GM10248 (cell line): Measurements from ENCODE around the gene IL17RD.

ENCODE experiments used
- CTCF ChIA-PET: fragments of 300-600 bp; sonication (Branson Sonifier 250); formaldehyde crosslinking; extraction: SDS; loops from one replicate; lab custom pipeline; 2021; ENCODE audit warnings: antibody characterized with exemption; lab: Yijun Ruan, JAX
- POLR2A ChIA-PET: fragments of 350-650 bp; sonication (Branson Sonifier 250); formaldehyde crosslinking; extraction: SDS; loops from one replicate; lab custom pipeline; 2020; ENCODE audit warnings: antibody characterized with exemption; lab: Yijun Ruan, JAX
- DNase-seq: peaks from one replicate; pipeline ENCODE4 v3.0.0; 2012; ENCODE audit errors: extremely low spot score
- TF ChIP-seq, protein P1 (sequence below): IDR thresholded peaks from 2 replicates; pipeline ENCODE4 v1.5.1; 2012; ENCODE audit warnings: mild to moderate bottlenecking, low read depth; ENCODE audit errors: extremely low read depth, missing control alignments, control extremely low read depth

Gene IL17RD

DNA sequence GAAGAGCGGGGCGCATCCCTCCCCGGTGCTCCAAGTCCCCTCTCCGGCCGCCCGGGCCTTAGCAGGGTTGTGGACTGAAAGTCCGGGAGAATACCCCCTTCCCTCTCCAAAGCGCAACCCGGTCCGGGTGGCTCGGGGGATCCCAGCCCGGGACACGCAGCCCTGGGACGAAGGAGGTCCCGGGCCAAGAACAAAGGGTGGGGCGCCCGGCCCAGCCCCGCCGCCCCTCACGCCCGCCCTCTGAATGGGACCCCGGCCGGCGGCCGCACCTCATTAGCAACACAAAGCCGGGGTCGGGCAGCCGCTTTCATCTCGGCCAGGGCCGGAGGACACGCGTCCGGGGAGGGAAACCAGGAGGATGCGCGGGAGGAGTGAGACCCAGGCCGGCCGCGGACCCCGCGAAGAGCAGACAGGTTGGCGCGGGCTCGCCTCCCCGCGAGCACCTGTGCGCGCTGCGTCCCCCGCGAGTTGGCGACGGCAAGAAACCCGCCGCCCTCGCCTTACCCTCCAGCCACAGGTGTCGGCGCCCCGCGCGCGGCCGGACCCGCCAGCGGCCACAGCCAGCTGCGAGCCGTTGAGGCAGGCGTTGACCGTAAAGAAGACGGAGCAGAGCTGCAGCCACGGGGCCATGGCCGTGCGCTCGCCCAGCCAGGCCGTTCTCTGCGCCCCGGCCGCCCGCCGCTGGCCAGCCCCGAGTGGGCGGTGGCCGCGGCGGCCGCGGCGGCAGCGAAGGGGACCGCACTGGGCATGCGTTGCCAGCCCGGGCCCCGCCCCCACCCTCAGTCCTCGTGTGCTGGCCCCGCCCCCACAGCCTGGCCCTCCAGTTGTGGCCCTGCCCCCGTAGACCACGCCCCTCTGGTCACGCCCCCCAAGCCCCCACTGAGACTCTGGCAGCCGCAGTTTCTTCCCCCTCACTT, at the start of gene IL17RD:
TSS of gene IL17RD (minus strand) at position 697 of the 917 bp plus-strand sequence. CDS start at position 630, 67 bp downstream.
- ChIA-PET POLR2A (interaction anchor here (0.5 kb wide), 1 partner anchor 71 kb away, joined by 3 read pairs; no protein-coding TSS in a partner anchor), CTCF (interaction anchor here (1.7 kb wide), 1 partner anchor 10 kb away, joined by 5 read pairs; no protein-coding TSS in a partner anchor)
- TF ChIP-seq, protein P1, sequence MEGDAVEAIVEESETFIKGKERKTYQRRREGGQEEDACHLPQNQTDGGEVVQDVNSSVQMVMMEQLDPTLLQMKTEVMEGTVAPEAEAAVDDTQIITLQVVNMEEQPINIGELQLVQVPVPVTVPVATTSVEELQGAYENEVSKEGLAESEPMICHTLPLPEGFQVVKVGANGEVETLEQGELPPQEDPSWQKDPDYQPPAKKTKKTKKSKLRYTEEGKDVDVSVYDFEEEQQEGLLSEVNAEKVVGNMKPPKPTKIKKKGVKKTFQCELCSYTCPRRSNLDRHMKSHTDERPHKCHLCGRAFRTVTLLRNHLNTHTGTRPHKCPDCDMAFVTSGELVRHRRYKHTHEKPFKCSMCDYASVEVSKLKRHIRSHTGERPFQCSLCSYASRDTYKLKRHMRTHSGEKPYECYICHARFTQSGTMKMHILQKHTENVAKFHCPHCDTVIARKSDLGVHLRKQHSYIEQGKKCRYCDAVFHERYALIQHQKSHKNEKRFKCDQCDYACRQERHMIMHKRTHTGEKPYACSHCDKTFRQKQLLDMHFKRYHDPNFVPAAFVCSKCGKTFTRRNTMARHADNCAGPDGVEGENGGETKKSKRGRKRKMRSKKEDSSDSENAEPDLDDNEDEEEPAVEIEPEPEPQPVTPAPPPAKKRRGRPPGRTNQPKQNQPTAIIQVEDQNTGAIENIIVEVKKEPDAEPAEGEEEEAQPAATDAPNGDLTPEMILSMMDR: no peak
- peak; percentile 88 for DNase-seq

DNA sequence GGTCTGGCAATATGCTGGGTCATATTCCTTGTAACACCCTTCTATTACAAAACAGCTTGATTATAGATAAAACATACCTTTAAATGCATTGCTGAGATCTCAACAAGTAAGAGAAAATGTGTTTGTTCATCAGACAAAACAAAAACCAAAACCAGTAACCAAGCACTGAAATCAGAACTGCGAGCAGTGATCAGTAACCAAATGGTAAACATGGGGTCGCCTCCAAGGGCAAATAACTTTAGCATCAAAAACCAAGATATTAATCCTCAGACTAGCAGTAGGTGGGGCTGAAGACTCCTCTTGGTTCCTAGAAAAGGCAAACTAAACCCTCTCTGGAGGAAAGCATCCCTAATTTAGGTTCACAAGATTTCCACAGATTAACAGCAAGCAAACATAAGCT, 41.3 kb upstream of the IL17RD start:
- TF ChIP-seq, protein P1: no peak
- ChIA-PET CTCF (interaction anchor here (1.0 to 2.0 kb wide), 4 partner anchors 15 to 229 kb away, joined by 3 to 6 read pairs (median 4); no protein-coding TSS in a partner anchor), POLR2A (no interaction called here)
- no peak for DNase-seq

DNA sequence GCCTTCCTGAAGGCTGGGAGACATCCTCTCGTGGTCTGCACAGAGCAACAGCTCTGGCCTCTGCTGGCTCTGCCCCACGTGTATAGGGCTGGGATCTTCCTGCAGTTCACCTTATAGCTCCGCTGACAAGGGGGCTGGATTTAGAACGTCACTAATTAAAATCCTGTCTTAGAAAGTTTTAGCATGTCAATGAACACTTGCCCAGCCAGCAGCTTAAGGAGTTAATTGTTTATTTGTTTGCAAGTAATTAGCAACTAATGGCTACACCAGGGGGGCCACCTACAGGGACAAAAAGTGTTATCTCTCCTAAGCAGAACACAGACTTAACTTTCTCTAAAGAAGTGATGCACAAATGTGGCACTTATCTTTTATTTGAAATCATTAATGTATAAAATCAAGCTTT, 34.7 kb upstream of the IL17RD start, which contains the start of gene HESX1:
TSS of gene HESX1 (minus strand) at position 84 of the 403 bp plus-strand sequence. CDS start at position 24, 60 bp downstream.
- DNase-seq: no peak
- ChIA-PET POLR2A (no interaction called here), CTCF (interaction anchor here (1.0 to 2.1 kb wide), 4 partner anchors 10 to 198 kb away, joined by 3 to 5 read pairs (median 4); partner anchors contain the start of gene APPL1)
- TF ChIP-seq, protein P1: no peak

DNA sequence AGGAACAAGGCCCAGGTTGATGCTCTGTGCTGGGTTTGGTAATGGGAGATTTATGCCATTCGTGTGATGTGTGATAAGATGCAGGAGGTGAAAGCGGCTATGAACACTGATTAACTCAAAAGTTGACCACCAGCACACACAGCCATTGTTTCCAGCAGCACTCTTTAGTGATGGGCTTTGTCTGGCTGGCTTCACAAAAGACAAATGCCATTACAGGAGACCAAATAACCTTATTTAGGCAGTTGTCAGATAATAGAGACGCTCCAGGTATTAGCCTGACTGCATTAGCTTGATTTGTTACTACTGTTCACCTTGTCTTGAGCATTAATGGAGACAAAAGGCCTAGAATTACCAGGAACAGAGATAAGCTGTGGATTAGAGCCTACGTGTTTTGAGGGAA, 29.5 kb upstream of the IL17RD start:
- CTCF ChIA-PET: interaction anchor here (4.4 kb wide), 1 partner anchor 16 kb away, joined by 13 read pairs; no protein-coding TSS in a partner anchor
- TF ChIP-seq, protein P1: no peak
- no peak for DNase-seq
- POLR2A ChIA-PET: no interaction called here

DNA sequence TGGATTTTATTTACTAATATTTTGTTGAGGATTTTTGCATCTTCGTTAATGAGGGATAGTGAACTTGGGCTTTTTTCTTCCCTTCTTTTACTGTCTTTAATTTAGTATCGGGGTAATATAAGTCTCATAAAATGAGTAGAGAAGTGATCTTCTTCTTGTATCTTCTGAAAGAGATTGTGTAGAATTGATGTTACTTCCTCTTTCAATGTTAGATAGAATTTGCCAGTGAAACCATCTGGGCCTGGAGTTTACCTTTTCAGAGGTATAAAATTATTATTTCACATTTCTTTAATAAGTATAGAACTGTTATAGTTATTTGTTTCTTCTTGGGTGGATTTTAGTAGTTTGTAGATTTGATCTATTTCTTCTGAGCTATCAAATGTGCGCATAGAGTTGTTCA, 26.9 kb upstream of the IL17RD start:
- ChIA-PET CTCF (interaction anchor here (4.4 kb wide), 1 partner anchor 13 kb away, joined by 13 read pairs; no protein-coding TSS in a partner anchor), POLR2A (no interaction called here)
- no peak for DNase-seq
- TF ChIP-seq, protein P1: no peak

DNA sequence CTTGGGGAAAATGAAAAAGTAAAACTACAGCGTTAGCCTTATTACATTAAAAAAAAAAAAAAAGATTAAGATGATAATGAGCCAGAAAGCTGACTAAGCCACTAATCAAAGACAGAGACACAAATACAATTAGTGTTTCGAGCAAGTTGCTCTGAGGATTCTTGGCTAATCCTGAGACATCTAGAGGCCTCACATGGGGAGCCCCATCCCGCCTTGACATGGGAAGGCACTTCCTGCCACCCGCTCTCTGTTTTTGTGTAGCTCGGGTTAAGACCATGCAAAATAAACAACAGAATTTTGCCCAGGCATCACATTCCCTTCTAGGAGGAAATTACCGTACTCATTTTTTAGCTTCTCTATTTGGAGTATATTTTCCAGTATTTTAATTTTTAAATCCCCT, 19.4 kb upstream of the IL17RD start:
- no peak for DNase-seq
- POLR2A ChIA-PET: no interaction called here
- TF ChIP-seq, protein P1: no peak
- CTCF ChIA-PET: interaction anchor here (3.3 kb wide), 1 partner anchor 14 kb away, joined by 23 read pairs; no protein-coding TSS in a partner anchor
